Kidney capillary endothelial cell (primary cell): Measurements from ENCODE around the gene PDGFC.

Experiments used
- DNase-seq: peaks from one replicate; pipeline ENCODE4 v3.0.0-alpha.2; 2018; ENCODE audit warnings: low spot score

Gene PDGFC

DNA sequence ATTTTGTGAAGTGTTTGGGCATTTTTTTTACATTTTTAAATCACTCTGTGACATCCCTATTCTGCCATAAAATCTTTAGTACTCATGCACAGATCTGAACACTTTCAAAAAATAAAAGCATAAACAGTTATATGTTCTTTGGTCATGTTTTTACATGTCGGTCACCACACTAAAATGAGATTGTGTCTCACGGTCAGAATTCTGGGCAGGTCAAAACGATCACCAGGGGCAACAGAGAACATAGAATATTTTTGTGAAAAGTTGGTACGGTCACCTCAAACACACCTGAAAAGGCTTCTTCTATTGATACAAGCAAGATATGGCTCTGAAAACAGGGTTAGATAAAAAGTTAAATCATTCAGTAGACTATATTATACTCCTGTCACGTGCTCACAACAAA lies 189.1 kb downstream of the PDGFC start:
- no peak for DNase-seq

DNA sequence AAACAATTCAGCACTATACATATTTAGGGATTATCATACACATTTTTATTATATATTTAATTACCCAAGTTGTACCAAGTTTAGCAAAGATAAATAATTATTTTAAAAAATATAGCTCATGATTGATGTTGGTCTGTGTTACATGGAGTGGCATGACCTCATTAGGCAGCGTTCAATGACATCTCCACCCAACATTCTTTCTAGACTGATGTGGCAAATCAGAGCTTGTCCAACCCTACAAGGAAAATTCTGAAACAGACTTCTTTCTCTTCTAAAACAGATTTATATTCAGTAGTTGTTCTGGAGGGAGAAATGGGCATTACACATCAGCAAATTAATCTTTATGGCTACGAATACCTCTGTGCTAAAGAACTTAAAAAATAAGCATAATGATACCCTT lies 189.7 kb downstream of the PDGFC start:
- no peak for DNase-seq

DNA sequence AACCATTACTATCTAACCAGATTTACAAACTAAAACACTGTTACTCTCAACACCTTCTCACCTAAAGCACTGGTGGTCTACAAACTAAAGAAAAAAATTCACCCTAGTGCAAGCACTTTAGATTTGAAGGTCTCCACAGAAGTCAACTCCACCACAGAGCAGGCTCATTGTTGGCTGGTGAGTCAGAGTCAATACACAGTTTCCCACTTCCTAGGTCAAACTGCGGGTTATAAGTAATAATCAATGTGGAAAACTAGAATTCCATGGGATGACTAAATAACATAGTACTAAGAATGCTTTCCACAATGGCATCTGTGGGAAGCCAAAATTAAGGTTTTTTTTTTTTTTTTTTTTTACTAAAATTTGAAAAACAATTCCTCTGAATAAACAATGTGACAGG lies 191.8 kb downstream of the PDGFC start:
- peak; percentile 12 for DNase-seq

DNA sequence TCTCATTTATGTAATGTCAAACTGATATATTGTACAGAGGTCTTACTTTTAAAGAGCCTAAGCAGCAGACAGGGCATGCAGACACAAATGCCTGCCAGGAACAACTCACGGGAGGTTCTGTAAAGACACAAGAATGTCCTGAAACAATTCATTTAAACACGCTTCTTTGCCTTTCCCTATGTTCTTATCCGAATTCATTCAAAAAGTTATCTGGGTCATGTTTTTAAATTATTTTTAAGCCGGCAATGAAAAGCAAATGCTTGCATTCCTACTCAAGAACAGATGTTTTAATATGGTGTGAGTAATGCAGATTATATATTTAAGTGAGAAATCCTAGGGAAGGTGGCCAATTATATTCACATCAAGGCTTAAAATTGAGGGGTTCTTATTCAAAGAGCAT lies 192.6 kb downstream of the PDGFC start:
- DNase-seq, result no peak

- DNase-seq, result no peak
Measured at GRCh38 chr4:156778606-156779005, 193.0 kb downstream of the PDGFC start.

DNA sequence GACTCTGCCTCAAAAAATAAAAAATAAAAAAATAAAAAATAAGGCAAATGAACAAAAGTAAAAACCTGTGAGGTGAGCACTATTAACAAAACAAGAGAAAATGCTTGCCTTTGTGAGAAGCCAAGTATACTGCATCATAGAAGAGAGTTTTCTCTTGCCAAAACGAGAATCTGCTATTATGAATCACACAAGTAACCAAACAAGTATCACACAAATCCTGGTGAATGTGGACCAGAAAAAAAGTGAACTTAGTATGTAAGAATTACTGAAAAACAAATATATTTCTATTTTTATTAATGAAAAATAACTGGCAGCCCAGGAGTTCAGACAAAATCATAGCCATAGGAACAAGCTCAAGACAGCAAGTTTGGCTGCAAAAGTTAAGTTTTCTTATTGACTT lies 193.5 kb downstream of the PDGFC start:
- DNase-seq, result no peak

GRCh38 chr4:156775813-156776212 lies 195.8 kb downstream of the PDGFC start:
- no peak for DNase-seq

GRCh38 chr4:156774422-156774821 lies 197.2 kb downstream of the PDGFC start:
- DNase-seq, result no peak

GRCh38 chr4:156773648-156774357 lies 197.8 kb downstream of the PDGFC start:
- DNase-seq, result no peak

- peak; percentile 33 for DNase-seq
Measured at GRCh38 chr4:156771171-156771837, 200.3 kb downstream of the PDGFC start.

DNA sequence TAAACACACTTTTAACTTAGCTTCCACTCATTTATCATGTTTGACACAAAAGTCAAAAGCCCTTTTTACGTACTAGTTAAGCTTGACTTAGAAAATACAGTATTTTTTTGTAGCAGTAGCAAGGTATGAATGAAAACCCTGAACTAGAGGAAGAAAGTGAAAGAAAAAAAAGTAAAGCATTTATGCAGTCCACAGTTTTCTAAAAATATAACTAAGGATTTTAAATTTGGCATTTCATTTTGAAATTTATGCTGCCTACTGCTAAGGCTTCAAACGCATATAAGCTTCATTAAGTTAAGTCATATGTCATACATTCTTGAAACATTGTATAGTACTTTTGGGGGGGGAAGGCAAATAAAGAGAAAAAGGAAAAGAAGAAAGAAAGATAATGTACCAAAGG lies 201.5 kb downstream of the PDGFC start:
- DNase-seq, result no peak

GRCh38 chr4:156767911-156768415 lies 203.6 kb downstream of the PDGFC start:
- no peak for DNase-seq

- DNase-seq, result no peak
Measured at GRCh38 chr4:156766846-156767245, 204.8 kb downstream of the PDGFC start.

DNA sequence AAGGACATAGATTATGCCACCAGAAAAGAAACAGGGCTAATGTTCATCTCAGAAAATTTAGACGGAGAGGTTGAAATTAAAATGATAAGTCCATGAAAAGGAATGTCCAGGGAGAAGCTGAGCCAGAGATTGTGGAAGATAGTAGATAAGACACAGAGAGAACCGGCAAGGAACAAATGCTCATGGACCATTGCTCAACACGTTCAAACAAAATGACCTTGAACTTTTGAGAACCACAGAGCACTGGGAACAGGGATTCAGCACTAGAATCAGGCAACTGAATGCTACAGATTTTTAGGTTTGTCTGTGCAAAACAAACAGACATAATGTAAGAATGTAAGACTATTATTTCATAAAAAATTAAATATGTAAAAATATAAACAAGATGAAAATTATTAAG lies 206.3 kb downstream of the PDGFC start:
- DNase-seq, result no peak

DNA sequence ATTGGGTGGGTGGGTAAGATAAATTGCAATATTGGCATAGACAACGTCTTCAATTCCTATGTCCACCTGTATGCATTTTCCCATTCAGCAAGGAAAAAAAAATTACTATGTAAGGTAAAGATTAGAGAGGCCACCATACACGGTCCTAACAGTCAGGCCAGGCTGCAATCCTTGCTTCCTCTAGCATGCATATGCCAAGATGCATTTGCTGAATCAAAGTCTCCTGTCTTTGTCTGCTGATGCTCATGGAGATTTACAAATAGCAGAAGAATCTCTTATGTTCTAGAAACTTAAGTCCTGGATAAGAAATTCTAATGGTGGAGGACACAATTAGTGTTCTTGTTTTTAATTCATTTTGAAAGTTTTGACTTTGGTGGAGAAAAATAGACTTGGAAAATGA lies 206.8 kb downstream of the PDGFC start:
- no peak for DNase-seq

DNA sequence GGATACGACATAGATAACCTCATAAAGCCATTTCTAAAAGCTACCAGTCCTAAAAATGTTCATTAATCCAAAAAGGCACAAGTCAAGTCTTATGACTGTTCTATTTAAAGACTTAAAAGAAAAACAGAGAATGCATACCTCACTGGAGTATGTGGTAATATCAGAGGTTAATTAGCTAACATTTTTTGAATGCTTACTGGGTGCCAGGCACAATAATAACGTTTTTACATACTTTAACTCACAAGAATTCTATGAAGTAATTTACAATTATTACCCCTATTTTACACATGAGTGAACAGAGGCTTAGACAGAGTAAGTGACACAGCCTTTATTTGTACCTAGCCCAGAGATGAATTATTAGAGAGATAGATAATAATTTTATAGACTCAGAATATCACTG lies 207.5 kb downstream of the PDGFC start:
- DNase-seq, result no peak

GRCh38 chr4:156763511-156763910 lies 208.1 kb downstream of the PDGFC start:
- no peak for DNase-seq

DNA sequence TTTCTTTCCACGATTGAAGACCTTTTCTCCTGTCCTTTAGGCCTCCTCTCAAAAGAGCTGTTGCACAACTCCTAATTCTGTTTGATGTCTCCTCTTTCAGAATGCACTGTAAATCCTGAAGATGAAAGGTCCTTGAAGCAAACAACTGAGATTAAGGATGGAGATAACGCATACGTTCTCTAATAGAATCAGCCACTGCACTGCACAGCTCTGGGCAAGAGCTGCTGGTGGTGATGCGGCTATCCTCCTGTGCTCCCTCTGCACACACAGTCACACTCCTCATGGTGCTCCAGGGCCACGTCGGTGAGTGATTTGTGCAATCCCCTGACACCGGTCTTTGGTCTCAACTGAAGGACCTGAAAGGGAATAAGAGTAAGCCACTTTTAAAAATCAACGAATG lies 208.7 kb downstream of the PDGFC start:
- no peak for DNase-seq

DNA sequence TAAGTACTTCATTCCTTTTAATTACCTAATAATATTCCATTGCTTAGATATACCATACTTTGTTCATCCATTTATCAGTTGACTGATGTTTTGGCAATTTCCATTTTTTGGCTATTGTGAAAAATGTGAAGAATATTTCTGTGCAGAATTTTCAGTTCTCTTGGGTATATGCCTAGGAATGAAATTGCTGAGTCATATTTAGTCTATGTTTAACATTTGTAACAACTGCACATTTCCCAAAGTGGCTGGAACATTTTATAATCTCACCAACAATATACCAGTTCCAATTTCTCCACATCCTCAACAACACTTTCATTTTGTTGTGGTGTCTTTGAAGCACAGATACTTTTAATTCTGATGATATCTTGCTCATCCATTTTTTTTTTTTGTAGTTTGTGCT lies 215.5 kb downstream of the PDGFC start:
- DNase-seq, result no peak

GRCh38 chr4:156754832-156755570 lies 216.6 kb downstream of the PDGFC start:
- no peak for DNase-seq

DNA sequence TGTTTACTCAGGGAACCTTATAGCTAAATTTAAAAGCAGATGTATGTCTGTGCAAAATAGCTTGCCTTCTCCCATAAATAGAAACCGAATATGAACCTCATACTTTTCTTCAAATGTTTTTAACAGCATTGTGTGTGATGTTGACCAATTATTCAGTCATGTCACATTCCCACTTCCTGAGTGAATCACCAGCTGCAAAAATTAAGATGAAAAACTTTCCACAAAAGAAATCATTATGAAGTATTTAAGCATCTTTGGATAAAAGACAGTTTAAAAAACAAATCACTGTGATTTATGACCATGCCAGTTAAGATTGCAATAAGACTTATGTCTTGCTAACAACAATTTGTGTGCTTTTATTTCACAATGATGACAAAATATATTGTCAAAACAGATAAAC lies 220.1 kb downstream of the PDGFC start:
- peak; percentile 56 for DNase-seq

GRCh38 chr4:156749426-156750403 lies 221.9 kb downstream of the PDGFC start:
- no peak for DNase-seq
